Neural cell (in vitro differentiated cells): Measurements from ENCODE around the gene OR13C2. TPM values are rescaled to one million over a fixed set of nuclear protein-coding genes. Genes with fewer than 3 reads are reported as not detected.

Experiments
- H2AFZ ChIP-seq: fragments of 200-600, 300-800 bp; sonication (generic), shearing (Covaris generic); 2 replicates; pipeline ENCODE4 v1.6.0; 2014; ENCODE audit warnings: low read depth, mild to moderate bottlenecking, antibody characterized with exemption, low read length, moderate library complexity
- H3F3A ChIP-seq: fragments of 200-600 bp; shearing (Covaris generic); 2 replicates; pipeline ENCODE4 v1.6.1; 2016; ENCODE audit warnings: mild to moderate bottlenecking, moderate library complexity, mixed read lengths, antibody characterized with exemption, low read length; ENCODE audit not compliant: insufficient read depth, poor library complexity, severe bottlenecking
- H3K27ac ChIP-seq: fragments of 200-600, 300-800 bp; sonication (generic), shearing (Covaris generic); 2 replicates; pipeline ENCODE4 v1.5.1; 2014; ENCODE audit warnings: mild to moderate bottlenecking, low read length, moderate library complexity
- H3K27me3 ChIP-seq: fragments of 300-800, 200-600 bp; sonication (generic), shearing (Covaris generic); 2 replicates; pipeline ENCODE4 v1.6.0; 2014; ENCODE audit warnings: mild to moderate bottlenecking, low read depth, low read length, moderate library complexity; ENCODE audit not compliant: insufficient read depth
- H3K36me3 ChIP-seq: fragments of 300-800, 200-600 bp; sonication (generic), shearing (Covaris generic); 2 replicates; pipeline ENCODE4 v1.5.1; 2014; ENCODE audit warnings: mild to moderate bottlenecking, antibody characterized with exemption, low read length, moderate library complexity; ENCODE audit not compliant: insufficient read depth
- H3K4me2 ChIP-seq: fragments of 300-800, 200-600 bp; sonication (generic), shearing (Covaris generic); 2 replicates; pipeline ENCODE4 v1.6.0; 2014; ENCODE audit warnings: mild to moderate bottlenecking, low read length
- H3K4me3 ChIP-seq: fragments of 300-800, 200-600 bp; sonication (generic), shearing (Covaris generic); 2 replicates; pipeline ENCODE4 v1.5.1; 2014; ENCODE audit warnings: mild to moderate bottlenecking, low read length, moderate library complexity
- H3K79me2 ChIP-seq: fragments of 200-600 bp; shearing (Covaris generic); replicated peaks from 2 replicates; pipeline ENCODE4 v1.6.0; 2014; ENCODE audit warnings: mild to moderate bottlenecking, low read length, moderate library complexity; ENCODE audit not compliant: insufficient read depth
- H3K9ac ChIP-seq: fragments of 300-800, 200-600 bp; sonication (generic), shearing (Covaris generic); 2 replicates; pipeline ENCODE4 v1.6.1; 2016; ENCODE audit warnings: mild to moderate bottlenecking, low read length, mixed read lengths
- H3K9me2 ChIP-seq: fragments of 200-600 bp; shearing (Covaris generic); 2 replicates; pipeline ENCODE4 v1.6.1; 2016; ENCODE audit warnings: mild to moderate bottlenecking, low read length, mixed read lengths; ENCODE audit not compliant: insufficient read depth
- H3K9me3 ChIP-seq: fragments of 200-600, 300-800 bp; sonication (generic), shearing (Covaris generic); 2 replicates; pipeline ENCODE4 v1.6.1; 2016; ENCODE audit warnings: mild to moderate bottlenecking, mixed run types, low read length, moderate library complexity, mixed read lengths
- H4K20me1 ChIP-seq: fragments of 200-600 bp; shearing (Covaris generic); 2 replicates; pipeline ENCODE4 v1.6.1; 2016; ENCODE audit warnings: mild to moderate bottlenecking, mixed run types; ENCODE audit not compliant: insufficient read depth
- EP300 ChIP-seq: fragments of 450-650 bp; conservative IDR thresholded peaks from 2 replicates; pipeline ENCODE4 v1.6.1; 2014; ENCODE audit warnings: antibody characterized with exemption, mild to moderate bottlenecking, moderate library complexity; ENCODE audit not compliant: poor library complexity, severe bottlenecking
- EZH2 ChIP-seq: fragments of 200-600, 300-800 bp; shearing (Covaris generic), sonication (generic); IDR thresholded peaks from 2 replicates; pipeline ENCODE4 v1.6.1; 2014; ENCODE audit warnings: antibody characterized with exemption, low read length, borderline replicate concordance, mild to moderate bottlenecking; ENCODE audit not compliant: insufficient read depth, poor library complexity, severe bottlenecking
- MXI1 ChIP-seq: fragments of 450-650 bp; conservative IDR thresholded peaks from 2 replicates; pipeline ENCODE4 v1.6.1; 2014; ENCODE audit warnings: antibody characterized with exemption, mild to moderate bottlenecking; ENCODE audit not compliant: poor library complexity, severe bottlenecking
- POLR2AphosphoS5 ChIP-seq: IDR thresholded peaks from 2 replicates; pipeline ENCODE4 v1.6.1; 2012
- RAD21 ChIP-seq: fragments of 450-650 bp; conservative IDR thresholded peaks from 2 replicates; pipeline ENCODE4 v1.6.1; 2014; ENCODE audit warnings: antibody characterized with exemption, mild to moderate bottlenecking, moderate library complexity
- SMC3 ChIP-seq: fragments of 450-650 bp; conservative IDR thresholded peaks from 2 replicates; pipeline ENCODE4 v1.6.1; 2014; ENCODE audit warnings: antibody characterized with exemption, mild to moderate bottlenecking, moderate library complexity; ENCODE audit not compliant: poor library complexity
- TAF1 ChIP-seq: IDR thresholded peaks from 2 replicates; pipeline ENCODE4 v1.6.1; 2012; ENCODE audit warnings: low read depth
- polyA plus RNA-seq: library from polyadenylated mRNA; depleted of rRNA; stranded (reverse); fragments of >200 nt; gene quantifications from 2 replicates; pipeline ENCODE4 v1.2.3, GENCODE V29; 2014
- TF ChIP-seq, protein P1 (sequence below): IDR thresholded peaks from 2 replicates; pipeline ENCODE4 v1.6.1; 2012; ENCODE audit warnings: borderline replicate concordance
- TF ChIP-seq, protein P2 (sequence below): fragments of 450-650 bp; IDR thresholded peaks from 2 replicates; pipeline ENCODE4 v1.5.1; 2014; ENCODE audit warnings: antibody characterized with exemption, mild to moderate bottlenecking, moderate library complexity; ENCODE audit not compliant: poor library complexity, severe bottlenecking

OR13C2 gene
- polyA plus RNA-seq, 1 donor from 2014 or later: not detected

DNA sequence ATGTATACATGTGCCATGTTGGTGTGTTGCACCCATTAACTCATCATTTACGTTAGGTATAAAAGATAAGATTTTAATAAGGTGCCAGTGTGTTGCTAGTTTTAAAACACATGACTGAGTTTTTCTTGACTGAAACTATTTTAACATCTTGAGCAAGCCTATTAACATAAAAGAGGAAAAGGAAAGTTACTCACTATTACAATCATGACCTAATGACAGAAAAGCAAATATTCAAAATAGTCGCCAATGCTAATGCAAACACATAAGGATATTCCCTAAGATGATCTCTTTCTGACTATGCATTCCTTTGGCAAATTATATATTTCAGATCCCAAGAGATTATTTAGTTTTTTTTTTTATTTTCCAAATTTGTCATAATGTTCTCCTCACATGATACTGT is 5.8 kb upstream of the OR13C2 start:
- Histone ChIP-seq H3K36me3 (no peaks in the 10 kb centered on the region), H3K9me3 (no peaks in the 10 kb centered on the region), H3K4me2 (no peak overlapping the region), H3F3A (no peaks in the 10 kb centered on the region), H3K27me3 (peaks cover 18% of the 10 kb centered on the region), H3K27ac (no peak overlapping the region), H3K79me2 (no peaks in the 10 kb centered on the region), H3K9me2 (no peaks in the 10 kb centered on the region), H4K20me1 (no peaks in the 10 kb centered on the region), H2AFZ (no peak overlapping the region), H3K9ac (no peak overlapping the region), H3K4me3 (no peak overlapping the region)
- TF ChIP-seq RAD21 (no peak), EP300 (no peak)

GRCh38 chr9:104608336-104608735 is 2.9 kb upstream of the OR13C2 start:
- H3K36me3 ChIP-seq: no peaks in the 10 kb centered on the region
- no peaks in the 10 kb centered on the region for H3F3A ChIP-seq
- H3K9ac ChIP-seq: no peak overlapping the region
- H2AFZ ChIP-seq: no peak overlapping the region
- no peak overlapping the region for H3K4me2 ChIP-seq
- H3K9me2 ChIP-seq: no peaks in the 10 kb centered on the region
- no peaks in the 10 kb centered on the region for H3K9me3 ChIP-seq
- H3K27ac ChIP-seq: no peak overlapping the region
- H3K27me3 ChIP-seq: peaks cover 37% of the 10 kb centered on the region
- TF ChIP-seq MXI1 (no peak), TAF1 (no peak), EZH2 (no peak), SMC3 (no peak), RAD21 (no peak), POLR2AphosphoS5 (no peak), EP300 (no peak)
- TF ChIP-seq, protein P1, sequence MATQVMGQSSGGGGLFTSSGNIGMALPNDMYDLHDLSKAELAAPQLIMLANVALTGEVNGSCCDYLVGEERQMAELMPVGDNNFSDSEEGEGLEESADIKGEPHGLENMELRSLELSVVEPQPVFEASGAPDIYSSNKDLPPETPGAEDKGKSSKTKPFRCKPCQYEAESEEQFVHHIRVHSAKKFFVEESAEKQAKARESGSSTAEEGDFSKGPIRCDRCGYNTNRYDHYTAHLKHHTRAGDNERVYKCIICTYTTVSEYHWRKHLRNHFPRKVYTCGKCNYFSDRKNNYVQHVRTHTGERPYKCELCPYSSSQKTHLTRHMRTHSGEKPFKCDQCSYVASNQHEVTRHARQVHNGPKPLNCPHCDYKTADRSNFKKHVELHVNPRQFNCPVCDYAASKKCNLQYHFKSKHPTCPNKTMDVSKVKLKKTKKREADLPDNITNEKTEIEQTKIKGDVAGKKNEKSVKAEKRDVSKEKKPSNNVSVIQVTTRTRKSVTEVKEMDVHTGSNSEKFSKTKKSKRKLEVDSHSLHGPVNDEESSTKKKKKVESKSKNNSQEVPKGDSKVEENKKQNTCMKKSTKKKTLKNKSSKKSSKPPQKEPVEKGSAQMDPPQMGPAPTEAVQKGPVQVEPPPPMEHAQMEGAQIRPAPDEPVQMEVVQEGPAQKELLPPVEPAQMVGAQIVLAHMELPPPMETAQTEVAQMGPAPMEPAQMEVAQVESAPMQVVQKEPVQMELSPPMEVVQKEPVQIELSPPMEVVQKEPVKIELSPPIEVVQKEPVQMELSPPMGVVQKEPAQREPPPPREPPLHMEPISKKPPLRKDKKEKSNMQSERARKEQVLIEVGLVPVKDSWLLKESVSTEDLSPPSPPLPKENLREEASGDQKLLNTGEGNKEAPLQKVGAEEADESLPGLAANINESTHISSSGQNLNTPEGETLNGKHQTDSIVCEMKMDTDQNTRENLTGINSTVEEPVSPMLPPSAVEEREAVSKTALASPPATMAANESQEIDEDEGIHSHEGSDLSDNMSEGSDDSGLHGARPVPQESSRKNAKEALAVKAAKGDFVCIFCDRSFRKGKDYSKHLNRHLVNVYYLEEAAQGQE: no peak
- TF ChIP-seq, protein P2, sequence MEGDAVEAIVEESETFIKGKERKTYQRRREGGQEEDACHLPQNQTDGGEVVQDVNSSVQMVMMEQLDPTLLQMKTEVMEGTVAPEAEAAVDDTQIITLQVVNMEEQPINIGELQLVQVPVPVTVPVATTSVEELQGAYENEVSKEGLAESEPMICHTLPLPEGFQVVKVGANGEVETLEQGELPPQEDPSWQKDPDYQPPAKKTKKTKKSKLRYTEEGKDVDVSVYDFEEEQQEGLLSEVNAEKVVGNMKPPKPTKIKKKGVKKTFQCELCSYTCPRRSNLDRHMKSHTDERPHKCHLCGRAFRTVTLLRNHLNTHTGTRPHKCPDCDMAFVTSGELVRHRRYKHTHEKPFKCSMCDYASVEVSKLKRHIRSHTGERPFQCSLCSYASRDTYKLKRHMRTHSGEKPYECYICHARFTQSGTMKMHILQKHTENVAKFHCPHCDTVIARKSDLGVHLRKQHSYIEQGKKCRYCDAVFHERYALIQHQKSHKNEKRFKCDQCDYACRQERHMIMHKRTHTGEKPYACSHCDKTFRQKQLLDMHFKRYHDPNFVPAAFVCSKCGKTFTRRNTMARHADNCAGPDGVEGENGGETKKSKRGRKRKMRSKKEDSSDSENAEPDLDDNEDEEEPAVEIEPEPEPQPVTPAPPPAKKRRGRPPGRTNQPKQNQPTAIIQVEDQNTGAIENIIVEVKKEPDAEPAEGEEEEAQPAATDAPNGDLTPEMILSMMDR: no peak
- no peak overlapping the region for H3K4me3 ChIP-seq
- no peaks in the 10 kb centered on the region for H3K79me2 ChIP-seq
- H4K20me1 ChIP-seq: no peaks in the 10 kb centered on the region

- no peaks in the 10 kb centered on the region for H3K79me2 ChIP-seq
- no peak overlapping the region for H3K4me3 ChIP-seq
- H3K9me2 ChIP-seq: no peaks in the 10 kb centered on the region
- no peaks in the 10 kb centered on the region for H3F3A ChIP-seq
- no peak for TF ChIP-seq SMC3
- TF ChIP-seq EZH2: no peak
- no peak for TF ChIP-seq POLR2AphosphoS5
- H3K4me2 ChIP-seq: no peak overlapping the region
- H3K27me3 ChIP-seq: peaks cover 52% of the 10 kb centered on the region
- H3K36me3 ChIP-seq: no peaks in the 10 kb centered on the region
- H3K27ac ChIP-seq: no peak overlapping the region
- H2AFZ ChIP-seq: no peak overlapping the region
- no peaks in the 10 kb centered on the region for H4K20me1 ChIP-seq
- no peaks in the 10 kb centered on the region for H3K9me3 ChIP-seq
- no peak overlapping the region for H3K9ac ChIP-seq
Observed at GRCh38 chr9:104606152-104606551, 725 bp upstream of the OR13C2 start.
